DMS53 (cell line): Measurements from ENCODE around the gene ZNF511.

Source experiments
- DNase-seq: peaks from one replicate; lab custom pipeline; 2025; lab: John Stamatoyannopoulos, UW

Gene ZNF511

DNA sequence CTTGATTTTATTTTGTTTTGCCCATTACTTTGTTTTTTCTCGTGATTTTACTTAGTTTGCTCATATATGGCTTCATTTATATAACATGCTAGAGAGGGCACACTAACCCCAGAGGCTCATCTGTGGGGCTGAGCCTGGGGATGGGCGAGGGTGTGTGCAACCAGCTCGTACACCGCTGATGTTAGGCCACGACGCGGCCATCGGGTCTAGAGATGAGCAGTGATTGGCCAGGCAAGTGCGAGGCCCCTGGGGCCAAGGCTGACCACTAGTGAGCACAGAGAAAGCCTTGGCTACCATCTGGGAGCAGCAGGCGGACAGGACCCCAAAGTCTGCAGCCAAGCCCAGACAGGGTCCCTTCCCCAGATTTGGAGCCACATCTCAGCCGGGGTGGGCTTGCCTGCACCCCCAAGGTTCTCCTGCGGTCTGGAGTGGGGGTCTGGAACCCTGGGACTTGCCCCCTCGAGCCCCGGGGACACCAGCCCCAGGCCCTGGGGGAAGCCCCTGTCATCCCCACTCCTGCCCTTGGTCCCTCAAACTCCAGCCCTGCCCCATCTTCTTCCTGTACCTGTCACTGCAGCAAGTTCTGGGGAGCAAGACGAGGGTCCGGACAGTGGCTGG lies 45.4 kb downstream of the ZNF511 start:
- no peak for DNase-seq

DNA sequence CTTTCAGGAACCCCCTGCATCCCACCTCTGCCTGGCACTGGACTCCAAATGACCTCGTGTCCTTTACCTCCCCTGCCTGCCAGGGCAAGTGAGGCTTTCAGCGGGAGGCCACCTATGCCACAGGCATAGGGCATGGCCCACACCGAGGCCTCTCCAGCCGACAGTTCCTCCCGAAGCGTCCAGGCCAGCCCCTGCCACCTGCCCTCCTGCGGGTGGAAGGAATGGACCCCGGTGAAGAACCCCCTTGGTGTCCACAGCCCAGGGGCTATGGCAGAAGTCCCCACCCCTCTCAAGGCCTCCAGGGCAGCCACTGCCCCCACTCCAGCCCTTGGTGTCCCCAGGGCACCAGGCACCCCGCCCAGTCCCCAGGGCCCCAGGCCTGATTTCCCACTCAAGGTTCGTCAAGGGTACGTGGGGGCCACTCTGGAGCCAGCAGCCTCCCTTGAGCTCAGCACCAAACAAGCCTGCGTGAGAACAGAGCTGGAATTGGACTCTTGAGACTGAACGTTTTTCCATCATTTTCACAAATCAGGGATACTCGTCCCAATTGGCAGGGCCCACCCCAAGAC lies 46.0 kb downstream of the ZNF511 start:
- no peak for DNase-seq

DNA sequence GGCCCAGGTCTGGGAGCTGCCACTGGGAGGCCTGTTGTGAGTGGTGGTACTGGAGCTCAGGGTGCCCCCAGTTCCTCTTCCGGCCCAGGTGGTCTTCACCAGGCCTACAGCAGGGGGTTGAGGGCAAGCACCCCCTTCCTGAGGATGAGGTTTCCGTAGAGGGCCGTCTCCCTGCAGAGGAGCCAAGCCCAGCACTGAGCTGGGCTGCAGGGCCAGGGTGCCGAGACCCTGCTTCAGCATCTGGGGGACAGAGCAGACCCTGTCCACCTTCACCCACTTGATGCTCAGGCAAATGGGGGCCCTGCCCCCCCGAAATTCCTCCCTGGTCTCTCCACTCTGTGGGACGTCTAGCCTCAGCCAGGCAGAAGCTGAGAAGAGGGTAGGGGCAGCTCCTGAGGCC lies 46.6 kb downstream of the ZNF511 start:
- DNase-seq: no peak

DNA sequence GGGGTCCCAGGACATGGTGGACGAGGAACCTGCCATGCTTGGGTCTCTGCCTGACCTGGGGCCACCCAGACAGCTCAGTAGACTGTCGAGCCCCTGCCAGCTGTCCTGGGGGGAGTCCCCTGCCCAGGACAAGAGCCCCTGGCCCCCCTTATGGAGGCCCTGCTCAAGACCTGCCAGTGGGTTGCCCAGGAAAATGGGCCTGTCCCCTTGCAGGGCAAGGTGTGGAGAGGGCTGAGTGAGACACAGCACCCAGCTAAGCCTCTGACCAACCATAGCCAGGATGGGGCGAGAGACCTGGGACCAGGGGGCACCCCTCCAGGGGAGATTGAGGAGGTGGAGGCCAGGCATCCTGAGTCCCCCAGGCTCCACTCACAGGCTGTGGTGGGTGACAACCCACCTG lies 47.3 kb downstream of the ZNF511 start:
- DNase-seq: no peak

DNA sequence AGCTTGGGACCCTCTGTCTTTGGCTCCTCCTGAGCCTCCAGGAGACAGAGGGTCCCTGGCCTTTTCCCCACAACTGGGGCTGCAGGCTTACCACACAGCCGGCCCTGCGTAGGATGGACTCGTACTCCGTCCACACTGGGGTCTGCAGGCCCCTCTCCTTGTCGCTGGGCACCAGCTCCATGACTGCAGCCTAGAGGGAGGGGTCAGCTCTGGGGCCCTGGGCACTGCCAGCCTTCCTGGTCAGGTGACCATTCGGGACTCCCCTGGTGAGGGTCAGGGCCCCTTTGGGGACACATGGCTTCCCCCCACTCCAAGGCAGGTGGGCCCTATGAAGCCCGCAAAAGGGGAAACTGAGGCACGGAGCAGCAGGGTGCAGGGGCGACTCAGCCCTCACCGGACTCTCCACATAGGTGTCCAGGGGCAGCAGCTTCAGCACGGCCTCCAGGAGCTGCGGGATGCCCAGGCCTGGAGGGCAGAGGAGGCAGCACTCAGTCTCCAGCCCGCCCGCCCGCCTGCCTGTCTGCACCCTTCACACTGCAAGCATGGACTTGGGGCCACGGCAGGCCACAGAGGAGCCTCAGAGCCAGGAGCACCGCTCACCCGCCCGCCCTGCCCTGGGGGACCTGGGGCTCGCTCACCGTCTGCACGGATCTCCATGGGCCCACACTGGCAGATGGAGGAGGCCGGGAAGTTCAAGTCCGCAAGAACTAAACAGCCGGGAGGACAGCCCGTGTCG lies 48.0 kb downstream of the ZNF511 start:
- peak; percentile 67 for DNase-seq

DNA sequence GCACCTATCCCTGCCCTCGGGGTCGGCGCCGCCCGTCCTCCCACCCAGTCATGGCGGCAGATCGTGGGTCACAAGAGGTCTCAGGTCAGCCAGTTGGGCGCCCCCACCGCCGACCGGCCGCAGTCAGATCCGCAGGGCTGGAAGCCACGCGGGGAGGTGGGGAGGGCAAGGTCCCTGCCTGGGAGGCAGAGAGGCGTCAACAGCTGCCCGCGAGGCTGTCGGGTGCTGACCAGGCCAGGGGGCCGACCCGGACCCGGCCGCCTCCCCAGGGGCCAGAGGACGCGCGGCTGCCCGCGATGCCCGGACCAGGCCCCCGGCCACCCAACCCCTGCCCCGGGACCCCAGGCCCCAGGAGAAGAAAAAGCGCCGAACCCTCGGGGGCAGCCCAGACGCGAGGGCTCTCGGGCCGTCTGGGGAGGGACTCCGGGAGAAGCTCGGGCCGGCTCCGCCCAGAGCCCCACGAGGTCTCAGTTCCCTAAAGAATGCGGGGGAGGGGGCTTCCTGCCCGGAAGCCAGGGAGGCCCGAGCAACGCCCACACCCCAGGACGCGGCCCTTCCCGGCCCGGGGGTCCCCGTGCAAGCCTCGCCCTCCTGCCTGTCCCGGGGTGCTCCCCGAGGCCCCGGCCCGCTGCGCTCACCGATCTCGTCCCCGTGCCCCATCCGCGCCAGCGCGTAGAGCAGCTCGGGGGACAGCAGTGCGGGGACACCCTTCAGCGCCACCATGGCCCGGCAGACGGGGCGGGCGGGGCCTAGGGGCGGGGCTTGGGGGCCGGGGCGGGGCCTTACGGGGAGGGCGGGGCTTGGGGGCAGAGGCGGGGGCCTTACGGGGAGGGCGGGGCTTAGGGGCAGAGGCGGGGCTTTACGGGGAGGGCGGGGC lies 48.8 kb downstream of the ZNF511 start, which contains the start of gene FUOM:
FUOM (minus strand) TSS at position 735 of the 877 bp plus-strand sequence; CDS start at position 723, 12 bp downstream.
- DNase-seq: peak; percentile 79

DNA sequence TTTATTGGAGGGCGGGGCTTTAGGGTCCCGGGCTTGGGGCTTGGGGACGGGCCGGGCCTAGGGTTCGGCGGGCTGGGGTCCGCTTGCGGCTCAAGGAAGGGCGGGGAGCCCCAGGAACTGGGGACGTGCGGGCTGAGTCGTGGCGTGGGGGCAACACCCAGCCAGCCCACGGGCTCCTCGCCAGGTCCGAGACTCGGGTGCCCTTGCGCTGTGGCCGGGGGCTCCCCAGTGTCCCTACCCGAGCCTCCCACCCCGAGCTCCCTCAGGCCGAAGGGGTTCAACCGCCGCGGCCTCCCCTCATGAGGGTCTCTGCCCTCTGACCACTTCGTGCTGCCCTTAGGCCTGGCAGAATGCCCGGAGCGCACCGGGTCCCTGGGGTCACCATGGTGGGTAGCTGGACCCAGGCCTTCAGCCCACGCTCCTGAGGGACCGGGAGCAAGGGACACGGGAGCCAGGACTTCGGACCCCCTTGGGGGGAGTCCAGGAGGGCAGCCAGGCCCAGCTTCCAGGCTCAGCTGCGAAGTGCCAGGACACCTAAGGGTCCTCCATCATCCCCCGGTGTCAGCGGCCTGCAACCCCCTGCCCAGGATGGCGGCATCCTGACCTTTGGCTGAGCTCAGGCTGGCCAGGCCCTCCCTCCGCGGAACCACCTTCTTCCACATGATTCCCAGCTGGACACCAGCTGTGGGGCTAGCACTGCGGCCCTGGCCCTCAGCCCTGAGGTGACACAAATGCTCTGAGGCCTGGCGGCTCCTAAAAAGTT lies 49.6 kb downstream of the ZNF511 start:
- no peak for DNase-seq

DNA sequence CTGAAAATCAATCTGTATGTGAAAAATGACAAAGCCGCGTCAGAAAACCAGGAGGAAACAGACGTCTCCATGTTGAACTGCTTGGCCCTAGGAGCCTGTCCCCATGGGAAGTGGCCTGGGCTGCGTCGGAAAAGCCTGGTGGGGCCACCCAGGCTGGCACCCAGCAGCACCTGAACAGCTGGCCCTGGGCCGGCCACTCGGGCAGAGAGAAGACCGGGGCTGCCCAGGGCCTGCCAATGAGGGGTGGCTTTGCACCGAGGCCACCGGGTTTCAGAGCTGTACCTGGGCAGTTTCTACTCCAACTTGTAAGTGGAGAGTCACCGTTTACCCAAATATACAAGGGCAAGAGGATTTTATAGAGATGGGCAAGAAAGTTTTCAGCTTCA lies 50.2 kb downstream of the ZNF511 start:
- DNase-seq: no peak

DNA sequence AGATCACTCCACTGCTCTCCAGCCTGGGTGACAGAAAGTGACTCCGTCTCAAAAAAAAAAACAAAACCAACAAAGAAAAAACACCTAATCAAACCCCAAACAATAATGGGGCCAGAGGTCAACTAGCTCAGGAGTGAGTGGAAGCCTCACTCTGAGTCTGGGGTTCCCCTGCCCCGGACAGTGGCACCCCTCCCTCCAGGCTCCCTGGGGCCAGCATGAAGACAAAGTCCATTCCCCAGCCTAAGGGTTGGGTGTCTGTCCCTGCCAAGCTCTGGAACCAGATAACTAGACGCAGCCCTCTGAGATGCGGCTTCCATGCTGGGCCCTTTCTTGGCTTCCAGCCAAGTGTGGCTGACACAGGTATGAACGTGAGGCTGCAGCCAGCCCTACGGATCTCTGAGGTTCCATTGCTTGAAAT lies 50.8 kb downstream of the ZNF511 start:
- DNase-seq: peak; percentile 78

DNA sequence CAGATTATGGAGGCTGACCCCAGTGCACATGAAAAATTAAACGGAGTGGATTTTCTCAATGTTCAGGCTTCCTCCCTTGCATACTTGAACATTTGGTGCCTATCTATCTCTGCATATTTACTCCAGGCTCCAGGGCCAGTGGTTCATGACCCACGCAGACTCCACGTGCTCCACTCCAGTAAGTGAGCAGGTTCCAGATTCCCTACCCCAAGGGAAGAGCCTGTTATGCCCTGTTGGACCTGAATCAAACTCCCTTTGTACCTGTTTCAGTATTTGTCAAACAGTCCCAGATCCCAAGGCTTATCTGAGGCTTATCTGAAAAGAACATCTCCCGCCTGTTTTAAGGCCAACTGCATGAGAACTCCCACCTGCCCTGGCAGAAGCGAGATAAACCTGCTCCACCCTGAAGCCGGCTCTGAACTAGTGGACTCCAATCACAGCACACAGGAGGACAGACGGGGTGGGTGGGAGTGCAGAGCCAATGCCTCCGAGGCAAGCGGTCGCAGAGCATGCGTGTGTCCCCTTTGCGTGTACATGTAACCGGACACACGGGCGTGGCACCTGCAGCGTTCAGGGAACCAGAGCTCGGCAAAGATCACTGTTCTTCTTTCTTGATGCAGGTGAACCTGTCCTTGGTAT lies 51.4 kb downstream of the ZNF511 start:
- no peak for DNase-seq

DNA sequence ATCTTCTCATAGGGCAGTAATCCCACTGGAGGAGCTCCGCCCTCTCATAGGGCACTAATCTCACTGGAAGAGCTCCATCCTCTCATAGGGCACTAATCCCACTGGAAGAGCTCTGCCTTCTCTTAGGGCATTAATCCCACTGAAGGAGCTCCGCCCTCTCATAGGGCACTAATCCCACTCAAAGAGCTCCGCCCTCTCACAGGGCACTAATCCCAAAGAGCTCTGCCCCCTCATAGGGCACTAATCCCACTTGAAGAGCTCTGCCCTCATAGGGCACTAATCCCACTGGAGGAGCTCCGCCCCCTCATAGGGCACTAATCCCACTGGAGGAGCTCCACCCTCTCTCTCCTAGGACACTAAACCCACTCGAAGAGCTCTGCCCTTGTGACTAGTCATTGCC lies 52.5 kb downstream of the ZNF511 start:
- DNase-seq: no peak

DNA sequence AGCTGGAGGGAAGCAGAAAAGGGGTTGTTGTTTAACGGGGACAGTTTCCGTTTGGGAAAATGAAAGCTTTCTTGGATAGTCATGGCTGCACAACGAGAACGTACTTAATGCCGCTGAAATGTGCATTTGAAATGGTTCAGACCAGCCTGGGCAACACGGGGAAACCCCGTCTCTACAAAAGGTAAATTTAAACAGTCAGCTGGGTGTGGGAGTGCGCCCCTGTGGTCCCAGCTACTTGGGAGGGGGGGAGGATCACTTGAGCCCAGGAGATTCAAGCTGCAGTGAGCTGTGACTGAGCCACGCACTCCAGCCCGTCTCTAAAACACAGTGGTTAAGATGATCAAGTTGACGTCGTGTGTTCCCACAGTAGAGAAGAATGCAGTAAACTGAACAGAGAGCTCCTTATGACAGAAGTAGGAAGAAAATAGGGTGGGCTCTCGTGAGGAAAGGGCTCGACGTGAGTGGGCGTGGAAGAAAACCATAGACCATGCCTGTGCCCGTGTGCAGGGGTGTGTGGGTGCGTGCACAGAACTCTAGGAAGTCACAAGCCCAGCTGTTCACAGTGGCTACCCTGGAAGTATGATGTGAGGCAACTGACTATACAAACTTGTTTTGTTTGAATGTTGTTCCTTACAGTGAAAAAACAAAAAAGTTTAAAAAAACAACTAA lies 53.2 kb downstream of the ZNF511 start:
- no peak for DNase-seq
